Neural crest cell (in vitro differentiated cells): ENCODE measurements around the gene RAP1GDS1. TPM values are rescaled to one million over a fixed set of nuclear protein-coding genes. Genes with fewer than 3 reads are reported as not detected.
"Not testable (repeated sequence)": the region's sequence is repeated elsewhere in the genome, so short reads cannot be mapped to it uniquely, and the experiment has no call there.

Experiments
- DNase-seq: peaks from one replicate; pipeline ENCODE4 v3.0.0; 2021; ENCODE audit warnings: low read depth, mixed read lengths, low spot score
- H3K27ac Mint-ChIP-seq: one replicate; pipeline ENCODE4 v1.8.0; 2021; ENCODE audit warnings: mild to moderate bottlenecking, mixed read lengths; ENCODE audit not compliant: unreplicated experiment
- H3K27me3 Mint-ChIP-seq: 2 replicates; pipeline ENCODE4 v1.8.0; 2021; ENCODE audit warnings: low read depth, mild to moderate bottlenecking, mixed read lengths
- H3K36me3 Mint-ChIP-seq: 2 replicates; pipeline ENCODE4 v1.8.0; 2021; ENCODE audit warnings: low read depth, mild to moderate bottlenecking, mixed read lengths
- H3K4me1 Mint-ChIP-seq: 2 replicates; pipeline ENCODE4 v1.8.0; 2021; ENCODE audit warnings: mixed read lengths
- H3K4me3 Mint-ChIP-seq: one replicate; pipeline ENCODE4 v1.8.0; 2021; ENCODE audit warnings: mild to moderate bottlenecking, mixed read lengths
- H3K9me3 Mint-ChIP-seq: 2 replicates; pipeline ENCODE4 v1.8.0; 2021; ENCODE audit warnings: mixed read lengths
- CTCF ChIP-seq: fragments of 200-600 bp; sonication (generic); conservative IDR thresholded peaks from 2 replicates; pipeline ENCODE4 v1.5.0; 2021; ENCODE audit warnings: antibody characterized with exemption, mild to moderate bottlenecking
- total RNA-seq: library from RNA; stranded (reverse); gene quantifications from 2 replicates; pipeline ENCODE4 v1.2.1, GENCODE V29; 2021

The RAP1GDS1 gene
- total RNA-seq, 1 donor from 2014 or later = 46.3 TPM

GRCh38 chr4:98352940-98353339, 91.8 kb downstream of the RAP1GDS1 start:
- TF ChIP-seq CTCF = no peak
- Mint-ChIP-seq H3K9me3 (peaks cover 4% of the 10 kb centered on the region), H3K36me3 (peaks cover 18% of the 10 kb centered on the region), H3K27ac (no peak overlapping the region), H3K4me3 (no peak overlapping the region), H3K27me3 (no peaks in the 10 kb centered on the region), H3K4me1 (no peaks in the 10 kb centered on the region)
- DNase-seq = no peak

- Mint-ChIP-seq H3K36me3 (peaks cover 6% of the 10 kb centered on the region), H3K27me3 (no peaks in the 10 kb centered on the region), H3K9me3 (no peaks in the 10 kb centered on the region), H3K4me3 (no peak overlapping the region), H3K27ac (no peak overlapping the region), H3K4me1 (no peaks in the 10 kb centered on the region)
- no peak for DNase-seq
- no peak for TF ChIP-seq CTCF
Measured at GRCh38 chr4:98358630-98359248, 97.6 kb downstream of the RAP1GDS1 start.

GRCh38 chr4:98359646-98360045, 98.5 kb downstream of the RAP1GDS1 start:
- no peaks in the 10 kb centered on the region for H3K4me1 Mint-ChIP-seq
- no peak overlapping the region for H3K4me3 Mint-ChIP-seq
- no peak for TF ChIP-seq CTCF
- DNase-seq = no peak
- H3K9me3 Mint-ChIP-seq = no peaks in the 10 kb centered on the region
- H3K27ac Mint-ChIP-seq = no peak overlapping the region
- H3K36me3 Mint-ChIP-seq = peaks cover 7% of the 10 kb centered on the region
- H3K27me3 Mint-ChIP-seq = no peaks in the 10 kb centered on the region

GRCh38 chr4:98363431-98363830, 102.2 kb downstream of the RAP1GDS1 start:
- no peak overlapping the region for H3K4me3 Mint-ChIP-seq
- no peaks in the 10 kb centered on the region for H3K4me1 Mint-ChIP-seq
- no peaks in the 10 kb centered on the region for H3K27me3 Mint-ChIP-seq
- no peak overlapping the region for H3K27ac Mint-ChIP-seq
- H3K9me3 Mint-ChIP-seq = peaks cover 9% of the 10 kb centered on the region
- TF ChIP-seq CTCF = no peak
- no peak for DNase-seq
- peaks cover 30% of the 10 kb centered on the region for H3K36me3 Mint-ChIP-seq

- H3K4me1 Mint-ChIP-seq, H3K27me3 Mint-ChIP-seq, H3K27ac Mint-ChIP-seq, DNase-seq, H3K4me3 Mint-ChIP-seq: not testable (repeated sequence)
- Mint-ChIP-seq H3K36me3 (peaks cover 42% of the 10 kb centered on the region), H3K9me3 (peaks cover 12% of the 10 kb centered on the region)
Measured at GRCh38 chr4:98366275-98366674, 105.1 kb downstream of the RAP1GDS1 start.

- not testable (repeated sequence) for H3K4me3 Mint-ChIP-seq, DNase-seq, H3K4me1 Mint-ChIP-seq, H3K27ac Mint-ChIP-seq, H3K27me3 Mint-ChIP-seq
- Mint-ChIP-seq H3K36me3 (peaks cover 46% of the 10 kb centered on the region), H3K9me3 (peaks cover 12% of the 10 kb centered on the region)
Measured at GRCh38 chr4:98368000-98368399, 106.8 kb downstream of the RAP1GDS1 start.

- Mint-ChIP-seq H3K4me3 (no peak overlapping the region), H3K9me3 (peaks cover 12% of the 10 kb centered on the region), H3K36me3 (peaks cover 47% of the 10 kb centered on the region), H3K27me3 (no peaks in the 10 kb centered on the region), H3K27ac (no peak overlapping the region), H3K4me1 (no peaks in the 10 kb centered on the region)
- no peak for TF ChIP-seq CTCF
- no peak for DNase-seq
Measured at GRCh38 chr4:98369322-98369721, 108.1 kb downstream of the RAP1GDS1 start.
